H1 (cell line): ENCODE data around the gene ZNF562. TPM values are rescaled to one million over a fixed set of nuclear protein-coding genes. Genes with fewer than 3 reads are reported as not detected.

Experiments used
- CHD7 ChIP-seq: fragments of 300-600 bp; sonication (generic); IDR thresholded peaks from 2 replicates; pipeline ENCODE4 v1.7.1; 2012; ENCODE audit warnings: low read length, moderate library complexity, mild to moderate bottlenecking, inconsistent platforms; ENCODE audit not compliant: insufficient replicate concordance
- CTBP2 ChIP-seq: IDR thresholded peaks from 2 replicates; pipeline ENCODE4 v1.7.0; 2011; ENCODE audit warnings: borderline replicate concordance, mild to moderate bottlenecking, moderate library complexity, mixed read lengths, low read length; ENCODE audit not compliant: insufficient read depth, insufficient read length
- E2F6 ChIP-seq: IDR thresholded peaks from 2 replicates; pipeline ENCODE4 v1.6.1; 2012; ENCODE audit warnings: inconsistent platforms
- RBBP5 ChIP-seq: IDR thresholded peaks from 2 replicates; pipeline ENCODE4 v1.7.1; 2012; ENCODE audit warnings: low read depth, mild to moderate bottlenecking, inconsistent platforms, low read length, moderate library complexity, borderline replicate concordance
- RFX5 ChIP-seq: IDR thresholded peaks from 2 replicates; pipeline ENCODE4 v1.6.1; 2011; ENCODE audit warnings: low read depth, low read length, improper control_type of control experiment, borderline replicate concordance
- SP2 ChIP-seq: IDR thresholded peaks from 2 replicates; pipeline ENCODE4 v1.6.1; 2012; ENCODE audit warnings: mild to moderate bottlenecking, low read length, inconsistent platforms
- SP4 ChIP-seq: IDR thresholded peaks from 2 replicates; pipeline ENCODE4 v1.6.1; 2012; ENCODE audit warnings: low read length, inconsistent platforms
- SRF ChIP-seq: IDR thresholded peaks from 2 replicates; pipeline ENCODE4 v1.6.1; 2011; ENCODE audit warnings: mild to moderate bottlenecking, low read depth, low read length, moderate library complexity
- SUZ12 ChIP-seq: fragments of 200-600 bp; sonication (generic); IDR thresholded peaks from 2 replicates; pipeline ENCODE4 v1.6.1; 2012; ENCODE audit warnings: mild to moderate bottlenecking, inconsistent platforms, low read length, moderate library complexity, mixed read lengths
- TAF1 ChIP-seq: IDR thresholded peaks from 2 replicates; pipeline ENCODE4 v1.6.1; 2011; ENCODE audit warnings: mild to moderate bottlenecking, low read depth, low read length
- TAF7 ChIP-seq: optimal IDR thresholded peaks from 2 replicates; pipeline ENCODE3; 2011; ENCODE audit warnings: low read depth, mild to moderate bottlenecking, inconsistent platforms, low read length, moderate library complexity, borderline replicate concordance
- TCF12 ChIP-seq: IDR thresholded peaks from 2 replicates; pipeline ENCODE4 v1.6.1; 2011; ENCODE audit warnings: low read depth, mild to moderate bottlenecking, low read length
- polyA plus RNA-seq, 7 experiments: library from polyadenylated mRNA; depleted of rRNA in 3 of 7; stranded (reverse) in 5 of 7; unstranded in 2 of 7; fragments of >200 nt in 5 of 7; fragments of 200-250 nt in 2 of 7; gene quantifications; 1 replicate in 5 of 7; 2 replicates in 1 of 7; 4 replicates in 1 of 7; pipeline versions ENCODE4 v1.2.1 to v1.2.3, GENCODE V29; 2011 to 2013; ENCODE audit warnings: missing spikeins in 2 of 7, mixed read lengths in 2 of 7
- total RNA-seq: library from RNA; stranded (reverse); fragmentation: NEBNext Ultra II Directional; extraction: Animal tissue kit (Norgen Biotek cat#: 25700); gene quantifications from 2 replicates; pipeline ENCODE4 v1.2.1, GENCODE V29; 2021

Gene ZNF562
- total and polyA plus RNA-seq, 2 of the 8 experiments (the other 6 are each of a cell fraction or from before 2014, with no cell fraction given) = 0.12 to 2.5 TPM

- no peak for TF ChIP-seq CHD7
- no peak for TF ChIP-seq SP4
- TF ChIP-seq RFX5 = no peak
- TF ChIP-seq SRF = no peak
- TF ChIP-seq CTBP2 = no peak
- TF ChIP-seq SP2 = no peak
- TF ChIP-seq TAF7 = no peak
- TF ChIP-seq TAF1 = no peak
- no peak for TF ChIP-seq RBBP5
- no peak for TF ChIP-seq SUZ12
- no peak for TF ChIP-seq E2F6
- no peak for TF ChIP-seq TCF12
These were observed 77.9 kb downstream of the ZNF562 start (continued) for GRCh38 chr19:9597027-9597426.
